ENCODE measurements around the gene OR4E1. TPM values are rescaled to one million over a fixed set of nuclear protein-coding genes. Genes with fewer than 3 reads are reported as not detected.

The OR4E1 gene
- total and polyA plus RNA-seq, 7 donors = not detected

Small RNA genes lying within 50 kb of the gene (small RNA-seq; reads per million reads assigned to genes)
- gene AC243972.3 = 0 reads per million in 3 donors

Other genes with a start within 250 kb of the OR4E1 start
- 10 to 100 TPM; 36.0 to 53.5 (median 44.8) TPM for gene CHD8, start 217.7 kb downstream of the OR4E1 start, total RNA-seq
- 10 to 100 TPM in 2 of 3 donors, 1 to 10 TPM in 1; 9.0 to 32.9 (median 10.2) TPM for gene CHD8, start 217.7 kb downstream of the OR4E1 start, polyA plus RNA-seq
- gene RAB2B, start 196.9 kb downstream of the OR4E1 start, total RNA-seq = 10 to 100 TPM; 22.7 to 28.5 (median 26.9) TPM
- 10 to 100 TPM in 1 of 3 donors, 1 to 10 TPM in 2; 6.7 to 10.8 (median 10.0) TPM for gene RAB2B, start 196.9 kb downstream of the OR4E1 start, polyA plus RNA-seq
- 10 to 100 TPM; 40.0 to 71.8 (median 48.5) TPM for gene TOX4, start 196.6 kb downstream of the OR4E1 start, total RNA-seq
- 10 to 100 TPM; 22.2 to 34.2 (median 32.2) TPM for gene TOX4, start 196.6 kb downstream of the OR4E1 start, polyA plus RNA-seq
- 10 to 100 TPM; 60.9 to 84.9 (median 75.4) TPM for gene METTL3, start 162.5 kb downstream of the OR4E1 start, total RNA-seq
- 10 to 100 TPM in 1 of 3 donors, 1 to 10 TPM in 2; 5.4 to 33.5 (median 9.0) TPM for gene METTL3, start 162.5 kb downstream of the OR4E1 start, polyA plus RNA-seq
- 10 to 100 TPM; 12.8 to 15.8 (median 14.1) TPM for gene SALL2, start 147.5 kb downstream of the OR4E1 start, total RNA-seq
- 1 to 10 TPM in 1 of 3 donors, under 1 TPM in 2; 0.46 to 2.9 (median 0.60) TPM for gene SALL2, start 147.5 kb downstream of the OR4E1 start, polyA plus RNA-seq
- gene OR10G3, start 93.7 kb downstream of the OR4E1 start, total RNA-seq = not detected
- not detected for gene OR10G3, start 93.7 kb downstream of the OR4E1 start, polyA plus RNA-seq
- not detected for gene OR10G2, start 38.9 kb downstream of the OR4E1 start, total RNA-seq
- gene OR10G2, start 38.9 kb downstream of the OR4E1 start, polyA plus RNA-seq = not detected
- not detected for gene OR4E2, start 20.0 kb downstream of the OR4E1 start, total RNA-seq
- gene OR4E2, start 20.0 kb downstream of the OR4E1 start, polyA plus RNA-seq = not detected

All from sigmoid colon (tissue), 7 donors.